ENCODE results near the gene ACTR10. TPM values are rescaled to one million over a fixed set of nuclear protein-coding genes. Genes with fewer than 3 reads are reported as not detected.

ACTR10 gene
- total and polyA plus RNA-seq, 2 donors (not counting 1 experiment from before 2014, with no cell fraction given), result 28.7 to 40.6 TPM

GRCh38 chr14:58245562-58245961 is 45.6 kb downstream of the ACTR10 start:
- TF ChIP-seq EZH2 (IDR thresholded peaks at IDR 0.05; ENCODE audit: borderline replicate concordance, insufficient read depth, low read depth, low read length, poor library complexity, severe bottlenecking) (no peak), CTCF (IDR thresholded peaks at IDR 0.05) (no peak)
- Histone ChIP-seq H3K79me2 (ENCODE audit: control insufficient read depth, insufficient read depth, low read length) (peaks cover 59% of the 10 kb centered on the region), H3K9me3 (ENCODE audit: control extremely low read depth in 1 of 3, control insufficient read depth in 2 of 3, insufficient read depth in 1 of 3, low read length in 2 of 3) (no peaks in the 10 kb centered on the region), H3K9ac (ENCODE audit: low read length) (peak overlapping the region; percentile 91), H3K36me3 (replicated peaks in 1 of 2; ENCODE audit: control extremely low read depth in 1 of 2, control insufficient read depth in 1 of 2, extremely low read depth in 1 of 2, insufficient read depth in 2 of 2, low read length in 1 of 2) (peaks cover 5 to 31% of the 10 kb centered on the region in 2 experiments), H3K4me2 (replicated peaks; ENCODE audit: low read depth, low read length, poor library complexity, severe bottlenecking) (peak overlapping the region; percentile 71), H2AFZ (ENCODE audit: insufficient read depth, low read depth, low read length, poor library complexity, severe bottlenecking) (peak overlapping the region; percentile 91), H4K20me1 (ENCODE audit: control insufficient read depth, insufficient read depth, low read length, poor library complexity, severe bottlenecking) (peaks cover 43% of the 10 kb centered on the region), H3K27ac (ENCODE audit: low read length in 2 of 2) (peak overlapping the region; percentile 84 to 92), H3K27me3 (replicated peaks in 1 of 4; ENCODE audit: control extremely low read depth in 1 of 4, control insufficient read depth in 3 of 4, insufficient read depth in 4 of 4, low read length in 3 of 4) (no peaks in the 10 kb centered on the region), H3K4me1 (ENCODE audit: control insufficient read depth in 2 of 2, insufficient read depth in 2 of 2, low read length in 2 of 2) (peaks cover 5 to 19% of the 10 kb centered on the region in 2 donors), H3K4me3 (ENCODE audit: control extremely low read depth in 1 of 5, extremely low read depth in 1 of 5, insufficient read depth in 1 of 5, low read depth in 2 of 5, low read length in 4 of 5) (peak overlapping the region; percentile 89 to 100 (median 97))
- ATAC-seq (ENCODE audit: low read depth), result no peak
- intact Hi-C loops (cut with micrococcal nuclease), result no loop called here
- H3K27me3 Mint-ChIP-seq, result no peaks in the 10 kb centered on the region
- no CpG with 5 or more reads among the region's 3 CpGs for WGBS (ENCODE audit: insufficient coverage)
- no peaks in the 10 kb centered on the region for H3K9me3 Mint-ChIP-seq (ENCODE audit: insufficient read depth)
- ChIA-PET CTCF (interaction anchor here (1.4 to 1.7 kb wide), 3 partner anchors 20 to 53 kb away, joined by 3 to 4 read pairs (median 3); partner anchors contain the start of gene ARID4A), POLR2A (interaction anchor here (1.0 to 1.8 kb wide), 4 partner anchors 9 to 182 kb away, joined by 3 to 17 read pairs (median 6); partner anchors contain the start of genes ACTR10, ARID4A, KIAA0586 and TIMM9)
- peak; percentile 18 for DNase-seq
- H3K4me1 Mint-ChIP-seq, result peaks cover 43% of the 10 kb centered on the region
- H3K27ac Mint-ChIP-seq, result peak overlapping the region; percentile 96
- peak overlapping the region; percentile 96 for H3K4me3 Mint-ChIP-seq

DNA sequence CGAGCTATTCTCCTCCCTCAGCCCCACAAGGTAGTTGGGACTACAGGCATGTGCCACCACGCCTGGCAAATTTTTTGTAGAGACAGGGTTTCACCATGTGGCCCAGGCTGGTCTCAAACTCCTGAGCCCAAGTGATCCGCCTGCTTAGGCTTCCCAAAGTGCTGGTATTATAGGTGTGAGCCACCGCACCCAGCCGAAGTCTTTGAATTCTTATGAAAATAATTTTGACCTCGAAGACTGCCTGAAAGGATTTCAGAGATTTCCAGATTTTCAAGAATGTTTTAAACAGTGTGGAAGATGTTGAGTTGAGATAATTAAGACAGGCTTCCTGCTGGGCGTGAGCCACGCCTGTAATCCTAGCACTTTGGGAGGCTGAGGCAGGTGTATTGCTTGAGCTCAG is 49.7 kb downstream of the ACTR10 start:
- DNase-seq (no peak), ATAC-seq (ENCODE audit: low read depth) (no peak)
- Mint-ChIP-seq H3K27me3 (no peaks in the 10 kb centered on the region), H3K4me3 (no peak overlapping the region), H3K4me1 (peaks cover 28% of the 10 kb centered on the region), H3K9me3 (ENCODE audit: insufficient read depth) (no peaks in the 10 kb centered on the region), H3K27ac (no peak overlapping the region)
- ChIA-PET POLR2A (no interaction called here), CTCF (no interaction called here)
- intact Hi-C loops (cut with micrococcal nuclease), result no loop called here
- H3K9me3 ChIP-seq (ENCODE audit: control extremely low read depth in 1 of 3, control insufficient read depth in 2 of 3, insufficient read depth in 1 of 3, low read length in 2 of 3), result no peaks in the 10 kb centered on the region
- no peak for TF ChIP-seq EZH2 (IDR thresholded peaks at IDR 0.05; ENCODE audit: borderline replicate concordance, insufficient read depth, low read depth, low read length, poor library complexity, severe bottlenecking)
- no peak for TF ChIP-seq CTCF (IDR thresholded peaks at IDR 0.05)
- no peak overlapping the region for H3K27ac ChIP-seq (ENCODE audit: low read length in 2 of 2)
- peaks cover 87% of the 10 kb centered on the region for H3K79me2 ChIP-seq (ENCODE audit: control insufficient read depth, insufficient read depth, low read length)
- H4K20me1 ChIP-seq (ENCODE audit: control insufficient read depth, insufficient read depth, low read length, poor library complexity, severe bottlenecking), result peaks cover 47% of the 10 kb centered on the region
- peaks cover 7 to 64% of the 10 kb centered on the region in 2 experiments for H3K36me3 ChIP-seq (replicated peaks in 1 of 2; ENCODE audit: control extremely low read depth in 1 of 2, control insufficient read depth in 1 of 2, extremely low read depth in 1 of 2, insufficient read depth in 2 of 2, low read length in 1 of 2)
- H3K4me3 ChIP-seq (ENCODE audit: control extremely low read depth in 1 of 5, extremely low read depth in 1 of 5, insufficient read depth in 1 of 5, low read depth in 2 of 5, low read length in 4 of 5), result no peak overlapping the region
- no peak overlapping the region for H3K9ac ChIP-seq (ENCODE audit: low read length)
- H3K27me3 ChIP-seq (replicated peaks in 1 of 4; ENCODE audit: control extremely low read depth in 1 of 4, control insufficient read depth in 3 of 4, insufficient read depth in 4 of 4, low read length in 3 of 4), result no peaks in the 10 kb centered on the region
- peaks cover 5 to 12% of the 10 kb centered on the region in 2 donors for H3K4me1 ChIP-seq (ENCODE audit: control insufficient read depth in 2 of 2, insufficient read depth in 2 of 2, low read length in 2 of 2)
- H3K4me2 ChIP-seq (replicated peaks; ENCODE audit: low read depth, low read length, poor library complexity, severe bottlenecking), result no peak overlapping the region
- H2AFZ ChIP-seq (ENCODE audit: insufficient read depth, low read depth, low read length, poor library complexity, severe bottlenecking), result no peak overlapping the region
- over 99% methylated on average over 8 of the region's 8 CpGs for WGBS (ENCODE audit: insufficient coverage)

Data from B cell (primary cell).